LNCaP clone FGC (cell line): Measurements from ENCODE around the gene FBLIM1.

ENCODE experiments used
- DNase-seq: peaks from one replicate; pipeline ENCODE4 v3.0.0-alpha.2; 2011; ENCODE audit warnings: low read depth
- H3K4me3 ChIP-seq: 2 replicates; pipeline ENCODE4 v1.5.1; 2011; ENCODE audit warnings: mild to moderate bottlenecking, low read depth, low read length, control low read depth
- CTCF ChIP-seq: IDR thresholded peaks from 2 replicates; pipeline ENCODE4 v1.5.1; 2012; ENCODE audit warnings: mild to moderate bottlenecking; ENCODE audit not compliant: control insufficient read depth, insufficient read depth; ENCODE audit errors: extremely low read depth

FBLIM1 gene

GRCh38 chr1:15768388-15768787 is 9.8 kb downstream of the FBLIM1 start:
- no peak for TF ChIP-seq CTCF
- H3K4me3 ChIP-seq: no peak overlapping the region
- DNase-seq: no peak

- no peak for TF ChIP-seq CTCF
- no peak overlapping the region for H3K4me3 ChIP-seq
- no peak for DNase-seq
Measured at GRCh38 chr1:15770313-15770962, 11.8 kb downstream of the FBLIM1 start.

GRCh38 chr1:15771836-15772515 is 13.4 kb downstream of the FBLIM1 start:
- DNase-seq: no peak
- TF ChIP-seq CTCF: no peak
- H3K4me3 ChIP-seq: no peak overlapping the region

- DNase-seq: no peak
- no peak overlapping the region for H3K4me3 ChIP-seq
- no peak for TF ChIP-seq CTCF
Measured at GRCh38 chr1:15775706-15776105, 17.1 kb downstream of the FBLIM1 start.

GRCh38 chr1:15777909-15778707 is 19.5 kb downstream of the FBLIM1 start:
- DNase-seq: no peak
- H3K4me3 ChIP-seq: no peak overlapping the region
- no peak for TF ChIP-seq CTCF

- TF ChIP-seq CTCF: no peak
- no peak for DNase-seq
Measured at GRCh38 chr1:15785683-15786082, 27.1 kb downstream of the FBLIM1 start.

More at GRCh38 chr1:15785683-15786082, 27.1 kb downstream of the FBLIM1 start:
- no peak overlapping the region for H3K4me3 ChIP-seq
